A673 (cell line): Measurements from ENCODE around the gene ZNF385B.

Experiments
- CTCF ChIP-seq: fragments of 300-800, 200-600 bp; sonication (generic); conservative IDR thresholded peaks from 2 replicates; pipeline ENCODE4 v1.5.1; 2017; ENCODE audit warnings: low read depth, mild to moderate bottlenecking, antibody characterized with exemption, low read length, moderate library complexity, mixed read lengths
- EZH2 ChIP-seq: fragments of 200-600 bp; sonication (generic); IDR thresholded peaks from 2 replicates; pipeline ENCODE4 v1.6.1; 2017; ENCODE audit warnings: borderline replicate concordance, low read depth, mild to moderate bottlenecking, mixed read lengths, antibody characterized with exemption, low read length; ENCODE audit not compliant: poor library complexity, severe bottlenecking

DNA sequence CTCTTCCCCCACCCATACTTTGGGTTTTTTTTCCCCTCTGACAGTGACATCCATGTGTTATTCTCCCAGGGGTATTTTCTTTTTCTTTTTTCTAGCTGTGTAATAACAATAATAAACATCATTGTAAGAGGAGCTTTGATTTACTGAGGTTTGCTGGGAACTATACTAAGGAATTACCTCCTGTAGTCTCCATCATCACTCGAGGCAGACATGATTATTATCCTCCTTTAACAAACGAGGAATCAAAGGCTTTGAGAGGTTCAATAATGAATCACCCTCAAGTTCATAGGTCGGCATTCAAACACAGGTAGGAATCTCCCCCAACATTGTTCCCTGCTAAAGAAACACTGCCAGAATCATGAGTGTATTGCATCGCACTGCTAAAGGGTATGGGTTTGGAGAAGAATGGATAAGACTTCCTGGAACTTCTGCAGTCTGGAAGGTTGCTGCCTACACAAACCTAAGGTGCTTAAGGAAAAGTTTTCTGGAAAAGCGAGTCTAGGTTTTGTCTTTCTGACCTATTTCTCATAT, 336.5 kb downstream of the ZNF385B start:
- no peak for TF ChIP-seq CTCF
- no peak for TF ChIP-seq EZH2
